ENCODE results near the gene PARG.
"Not testable (repeated sequence)": the region's sequence is repeated elsewhere in the genome, so short reads cannot be mapped to it uniquely, and the experiment has no call there.

Gene PARG

DNA sequence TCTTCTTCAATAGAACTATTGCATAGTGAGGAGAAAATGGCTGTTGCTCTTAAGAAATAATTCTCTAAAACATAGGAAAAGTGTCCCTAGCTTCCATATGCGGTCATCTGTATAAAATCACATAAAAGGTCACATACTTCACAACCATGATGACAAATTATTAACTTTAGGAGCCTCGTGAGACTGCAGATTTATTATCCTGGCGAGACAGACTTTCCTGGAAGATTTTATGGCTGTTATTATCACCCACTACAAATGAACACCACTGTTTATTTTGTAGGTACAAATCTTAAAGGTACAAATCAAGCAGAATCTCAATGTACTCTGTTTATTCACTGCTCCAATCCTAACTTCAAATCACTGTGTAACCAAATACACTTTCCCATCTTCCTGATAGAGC, 70.4 kb downstream of the PARG start:
- H3K36me3 Mint-ChIP-seq (ENCODE audit: low read depth); H3K4me1 Mint-ChIP-seq (ENCODE audit: low read depth); H3K9me3 Mint-ChIP-seq; H3K27ac Mint-ChIP-seq; DNase-seq (ENCODE audit: low spot score); H3K4me3 Mint-ChIP-seq; H3K27me3 Mint-ChIP-seq (ENCODE audit: low read depth): not testable (repeated sequence)

DNA sequence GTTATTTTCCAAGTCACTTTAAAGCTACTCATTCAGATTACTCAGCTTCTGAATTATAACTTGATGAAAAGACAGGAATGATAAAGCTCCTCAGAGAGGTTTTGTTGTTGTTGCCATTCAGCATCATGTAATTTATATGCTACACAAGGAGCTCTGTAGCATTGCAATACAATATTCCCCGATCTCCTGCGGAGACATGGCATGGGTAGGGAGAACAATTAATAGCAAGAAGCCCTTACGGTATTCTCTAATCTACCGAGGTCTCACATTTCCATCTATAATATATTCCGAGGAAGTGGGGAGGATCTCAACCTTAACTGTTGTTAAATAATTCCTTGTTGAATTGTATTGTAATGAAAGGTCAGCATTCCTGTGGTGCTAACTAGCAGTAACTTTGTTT, 81.9 kb downstream of the PARG start:
- H3K36me3 Mint-ChIP-seq (ENCODE audit: low read depth); H3K27ac Mint-ChIP-seq; H3K4me3 Mint-ChIP-seq; H3K27me3 Mint-ChIP-seq (ENCODE audit: low read depth); DNase-seq (ENCODE audit: low spot score); H3K9me3 Mint-ChIP-seq; H3K4me1 Mint-ChIP-seq (ENCODE audit: low read depth): not testable (repeated sequence)

DNA sequence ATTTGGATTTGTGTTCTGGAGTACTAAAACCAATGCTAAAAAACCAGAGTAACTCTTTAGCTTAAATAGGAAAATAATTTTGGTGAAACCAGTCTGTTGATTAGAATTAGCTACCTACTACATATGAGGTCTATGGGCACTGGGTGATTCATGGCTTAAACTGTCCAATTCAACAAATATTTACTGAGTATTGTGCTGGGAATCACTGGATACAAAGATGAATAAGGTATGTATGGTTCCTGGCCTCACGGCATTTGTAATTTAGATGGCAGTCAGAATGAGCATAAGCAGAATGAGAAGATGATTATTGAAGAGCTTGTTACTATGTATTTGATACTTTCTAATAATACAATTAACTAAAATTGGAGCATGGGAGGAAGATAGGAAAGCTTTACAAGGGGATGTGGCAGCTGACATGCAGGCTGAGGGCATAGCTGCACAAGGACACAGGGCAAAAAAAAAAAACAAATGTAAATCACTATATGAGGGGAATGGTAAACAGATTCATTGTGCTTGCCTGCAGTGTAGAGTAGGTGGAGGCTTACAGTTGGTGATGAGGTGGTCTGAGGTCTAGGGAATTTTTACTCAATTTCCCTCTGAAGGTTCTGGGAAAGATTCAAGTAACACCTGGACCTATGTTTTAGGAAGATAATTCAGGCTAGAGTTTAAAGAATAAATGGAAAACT, 83.0 kb downstream of the PARG start:
- not testable (repeated sequence) for H3K9me3 Mint-ChIP-seq; H3K27me3 Mint-ChIP-seq (ENCODE audit: low read depth); H3K4me1 Mint-ChIP-seq (ENCODE audit: low read depth); H3K36me3 Mint-ChIP-seq (ENCODE audit: low read depth); H3K27ac Mint-ChIP-seq; DNase-seq (ENCODE audit: low spot score); H3K4me3 Mint-ChIP-seq

DNA sequence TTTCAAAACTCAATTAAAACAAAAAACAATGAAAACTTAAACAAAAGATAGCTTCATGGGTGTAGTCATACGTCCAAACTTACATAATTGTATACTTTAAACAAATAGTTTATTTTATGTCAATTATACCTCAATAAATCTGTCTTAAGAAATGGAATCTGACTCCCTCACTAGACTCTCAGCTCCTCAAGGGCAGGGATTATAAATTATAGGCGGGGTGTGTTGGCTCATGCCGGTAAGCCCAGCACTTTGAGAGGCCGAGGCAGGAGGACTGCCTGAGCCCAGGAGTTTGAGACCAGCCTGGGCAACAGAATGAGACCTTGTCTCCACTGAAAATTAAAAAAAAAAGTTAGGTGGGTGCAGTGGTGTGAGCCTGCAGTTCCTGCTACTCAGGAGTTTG, 92.3 kb downstream of the PARG start:
- H3K4me3 Mint-ChIP-seq; H3K27ac Mint-ChIP-seq; H3K9me3 Mint-ChIP-seq; DNase-seq (ENCODE audit: low spot score); H3K4me1 Mint-ChIP-seq (ENCODE audit: low read depth); H3K36me3 Mint-ChIP-seq (ENCODE audit: low read depth); H3K27me3 Mint-ChIP-seq (ENCODE audit: low read depth): not testable (repeated sequence)

DNA sequence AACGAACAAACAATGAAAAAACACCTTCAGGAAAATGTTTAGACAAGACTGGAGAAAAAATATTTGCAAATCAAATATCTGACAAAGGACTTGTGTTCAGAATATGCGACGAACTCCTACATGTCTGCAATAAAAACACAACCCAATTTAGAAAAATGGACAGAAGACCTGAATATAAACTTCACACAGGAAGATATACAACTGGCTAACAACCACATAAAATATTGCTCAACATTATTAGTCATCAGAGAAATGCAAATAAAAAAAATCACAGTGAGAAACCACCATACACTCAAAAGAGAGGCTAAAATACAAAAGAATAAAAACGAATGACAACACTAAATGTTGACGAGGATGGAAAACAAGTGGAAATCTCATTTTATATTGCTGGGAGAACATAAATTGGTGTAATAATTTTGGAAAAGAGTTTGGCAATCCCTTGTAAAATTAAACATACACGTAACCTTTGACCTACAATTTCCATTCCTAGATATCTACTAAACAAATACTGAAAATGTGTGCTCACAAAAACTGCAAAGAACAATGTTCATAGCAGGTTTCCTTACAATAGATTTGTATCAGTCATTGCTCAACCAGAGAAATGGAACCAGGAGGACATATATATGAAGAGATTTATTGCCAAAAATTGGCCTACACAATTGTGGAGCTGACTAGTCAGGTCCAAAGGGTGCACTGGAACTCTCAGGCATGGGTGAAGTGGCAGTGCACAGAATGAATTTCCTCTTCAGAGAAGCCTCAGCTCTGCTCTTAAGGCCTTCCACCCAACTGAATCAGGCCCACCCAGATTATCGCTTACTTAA, 96.8 kb downstream of the PARG start:
- Mint-ChIP-seq H3K27me3 (ENCODE audit: low read depth) (no peaks in the 10 kb centered on the region), H3K9me3 (no peaks in the 10 kb centered on the region), H3K4me3 (no peak overlapping the region), H3K27ac (no peak overlapping the region), H3K36me3 (ENCODE audit: low read depth) (peaks cover 16% of the 10 kb centered on the region), H3K4me1 (ENCODE audit: low read depth) (no peaks in the 10 kb centered on the region)
- no peak for DNase-seq (ENCODE audit: low spot score)

DNA sequence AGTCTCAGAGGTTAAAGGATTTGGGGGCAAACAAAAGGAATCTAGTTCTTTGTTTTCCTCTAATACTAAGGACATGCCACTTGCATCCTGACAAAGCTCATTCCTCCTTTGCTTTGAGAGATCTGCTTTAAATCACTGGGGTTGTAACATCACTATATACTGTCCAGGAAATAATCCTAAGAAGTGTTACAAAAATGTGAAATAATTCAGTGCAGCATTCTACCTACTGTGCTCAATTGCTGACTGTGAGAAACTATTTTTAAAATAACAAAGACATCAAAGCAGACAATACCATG, 99.5 kb downstream of the PARG start:
- H3K27me3 Mint-ChIP-seq (ENCODE audit: low read depth); H3K27ac Mint-ChIP-seq; DNase-seq (ENCODE audit: low spot score); H3K4me1 Mint-ChIP-seq (ENCODE audit: low read depth); H3K4me3 Mint-ChIP-seq; H3K9me3 Mint-ChIP-seq: not testable (repeated sequence)
- H3K36me3 Mint-ChIP-seq (ENCODE audit: low read depth), result peaks cover 26% of the 10 kb centered on the region

DNA sequence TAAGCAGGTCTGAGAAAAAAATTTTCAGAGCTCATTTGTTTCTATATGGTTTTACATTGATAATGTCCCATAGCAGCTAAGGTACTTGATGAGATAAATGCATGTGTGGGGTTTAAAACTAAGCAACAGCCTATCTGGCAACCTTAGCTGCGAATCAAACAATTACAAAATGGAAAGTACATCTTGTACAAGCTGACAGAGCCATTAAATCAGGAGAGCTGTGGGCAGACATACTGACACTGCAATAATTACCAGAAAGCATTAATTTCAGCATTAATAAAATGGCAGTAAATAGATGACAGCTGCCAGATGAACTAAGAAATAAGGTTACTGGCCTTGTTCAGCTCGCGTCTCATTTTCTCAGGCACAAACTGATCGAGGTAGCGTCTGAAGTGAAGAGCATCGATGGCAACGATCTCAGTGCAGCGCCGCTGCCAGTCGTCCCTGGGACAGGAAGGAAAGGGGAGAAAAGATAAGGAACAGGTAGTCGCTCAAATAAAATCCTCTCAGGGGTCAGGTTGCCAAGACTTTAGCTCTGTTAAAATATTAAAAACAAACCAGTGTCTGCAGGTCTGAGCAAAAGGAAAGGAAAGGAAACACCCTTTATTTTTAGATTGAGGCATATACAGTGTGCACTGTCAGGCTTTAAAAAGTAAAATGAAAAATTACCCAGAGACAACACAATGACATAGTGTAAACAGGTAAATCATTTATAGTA, 100.1 kb downstream of the PARG start:
- Mint-ChIP-seq H3K36me3 (ENCODE audit: low read depth) (peaks cover 26% of the 10 kb centered on the region), H3K9me3 (no peaks in the 10 kb centered on the region), H3K4me1 (ENCODE audit: low read depth) (no peaks in the 10 kb centered on the region), H3K27ac (no peak overlapping the region), H3K27me3 (ENCODE audit: low read depth) (no peaks in the 10 kb centered on the region), H3K4me3 (no peak overlapping the region)
- DNase-seq (ENCODE audit: low spot score), result no peak

- Mint-ChIP-seq H3K27me3 (ENCODE audit: low read depth) (no peaks in the 10 kb centered on the region), H3K9me3 (no peaks in the 10 kb centered on the region), H3K4me3 (no peak overlapping the region), H3K36me3 (ENCODE audit: low read depth) (peaks cover 19% of the 10 kb centered on the region), H3K27ac (no peak overlapping the region), H3K4me1 (ENCODE audit: low read depth) (no peaks in the 10 kb centered on the region)
- DNase-seq (ENCODE audit: low spot score), result no peak
Observed at GRCh38 chr10:49837685-49838084, 104.1 kb downstream of the PARG start.

DNA sequence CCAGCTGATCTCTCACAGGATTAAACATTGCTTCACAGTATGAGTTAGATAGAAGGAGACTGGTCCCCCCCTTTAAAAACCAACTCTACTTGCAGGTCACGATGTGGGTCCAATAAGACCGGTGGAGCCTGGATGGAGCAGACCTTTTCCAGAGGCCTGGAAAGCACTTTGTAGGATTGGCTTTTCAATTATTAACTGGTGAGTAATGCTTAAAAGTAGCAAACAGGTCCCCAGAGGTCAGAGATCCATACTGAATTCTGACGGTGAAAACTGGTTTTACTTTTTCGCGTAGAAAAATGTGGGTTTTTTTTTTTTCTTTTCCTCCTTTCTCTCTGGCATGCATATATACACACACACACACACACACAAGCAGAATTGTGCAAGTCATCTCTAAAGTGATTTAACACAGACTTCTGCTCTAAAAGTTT, 104.8 kb downstream of the PARG start:
- H3K36me3 Mint-ChIP-seq (ENCODE audit: low read depth), result peaks cover 24% of the 10 kb centered on the region
- H3K9me3 Mint-ChIP-seq, result no peaks in the 10 kb centered on the region
- H3K27me3 Mint-ChIP-seq (ENCODE audit: low read depth), result no peaks in the 10 kb centered on the region
- no peak overlapping the region for H3K27ac Mint-ChIP-seq
- no peak for DNase-seq (ENCODE audit: low spot score)
- H3K4me1 Mint-ChIP-seq (ENCODE audit: low read depth), result no peaks in the 10 kb centered on the region
- H3K4me3 Mint-ChIP-seq, result no peak overlapping the region

- Mint-ChIP-seq H3K4me3 (no peak overlapping the region), H3K9me3 (no peaks in the 10 kb centered on the region), H3K27ac (no peak overlapping the region), H3K4me1 (ENCODE audit: low read depth) (no peaks in the 10 kb centered on the region), H3K27me3 (ENCODE audit: low read depth) (no peaks in the 10 kb centered on the region), H3K36me3 (ENCODE audit: low read depth) (peaks cover 18% of the 10 kb centered on the region)
- DNase-seq (ENCODE audit: low spot score), result no peak
Observed at GRCh38 chr10:49834976-49835375, 106.9 kb downstream of the PARG start.

DNA sequence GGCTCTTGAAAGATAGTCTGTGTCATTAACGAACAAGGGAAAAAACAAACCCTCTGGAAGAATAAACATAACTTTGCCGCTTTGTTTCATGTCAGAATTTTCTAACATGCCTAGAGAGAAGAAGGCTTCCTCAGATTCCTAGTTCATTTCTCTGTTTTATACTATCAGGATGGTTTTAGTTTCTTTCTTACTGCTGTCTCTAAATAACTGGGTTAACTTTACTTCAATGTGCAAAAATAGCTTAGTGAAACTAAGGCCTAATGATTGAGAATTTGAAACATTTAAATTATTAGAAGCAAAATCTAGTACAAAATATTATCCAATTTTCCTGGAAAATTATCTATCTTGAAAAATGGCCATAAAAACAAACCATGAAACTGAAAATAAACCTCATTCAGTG, 107.6 kb downstream of the PARG start:
- H3K9me3 Mint-ChIP-seq, result no peaks in the 10 kb centered on the region
- no peak for DNase-seq (ENCODE audit: low spot score)
- no peaks in the 10 kb centered on the region for H3K27me3 Mint-ChIP-seq (ENCODE audit: low read depth)
- H3K27ac Mint-ChIP-seq, result no peak overlapping the region
- no peaks in the 10 kb centered on the region for H3K4me1 Mint-ChIP-seq (ENCODE audit: low read depth)
- no peak overlapping the region for H3K4me3 Mint-ChIP-seq
- H3K36me3 Mint-ChIP-seq (ENCODE audit: low read depth), result peaks cover 12% of the 10 kb centered on the region

GRCh38 chr10:49833168-49833567, 108.7 kb downstream of the PARG start:
- Mint-ChIP-seq H3K4me1 (ENCODE audit: low read depth) (no peaks in the 10 kb centered on the region), H3K36me3 (ENCODE audit: low read depth) (peaks cover 8% of the 10 kb centered on the region), H3K27ac (no peak overlapping the region), H3K9me3 (no peaks in the 10 kb centered on the region), H3K27me3 (ENCODE audit: low read depth) (no peaks in the 10 kb centered on the region), H3K4me3 (no peak overlapping the region)
- DNase-seq (ENCODE audit: low spot score), result no peak

DNA sequence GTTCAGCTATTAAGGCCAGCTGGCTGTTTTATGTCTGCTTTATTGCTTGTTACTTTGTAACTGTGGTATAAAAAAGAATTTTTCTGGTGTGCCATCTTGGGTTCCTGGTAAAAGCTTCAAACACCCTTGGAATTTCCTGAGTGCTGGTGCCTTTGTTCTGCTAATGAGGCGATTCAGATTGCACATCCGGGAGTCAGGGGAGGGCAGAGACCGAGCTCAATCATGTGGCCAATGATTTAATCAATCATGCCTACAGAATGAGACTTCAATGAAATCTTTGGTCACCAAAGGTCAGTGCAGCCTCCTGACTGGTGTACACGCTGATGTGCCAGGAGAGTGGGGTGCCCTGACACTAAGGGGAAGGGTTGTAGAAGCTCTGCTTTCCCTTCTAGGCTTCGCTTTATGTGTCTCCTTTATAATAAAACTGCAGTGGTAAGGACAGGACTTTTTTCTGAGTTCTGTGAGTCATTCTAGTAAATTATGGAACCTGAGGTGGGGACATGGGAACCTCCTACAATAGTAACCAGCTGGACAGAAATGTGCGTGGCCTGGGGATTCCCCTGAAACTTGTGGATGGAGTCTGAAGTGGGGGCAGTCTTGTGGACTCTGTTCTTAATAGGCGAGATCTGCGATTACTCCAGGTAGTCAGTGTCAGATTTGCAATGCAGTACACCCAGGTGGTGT, 110.3 kb downstream of the PARG start:
- H3K27ac Mint-ChIP-seq, result no peak overlapping the region
- DNase-seq (ENCODE audit: low spot score), result no peak

GRCh38 chr10:49830846-49831245, 111.0 kb downstream of the PARG start:
- no peak for DNase-seq (ENCODE audit: low spot score)
- Mint-ChIP-seq H3K9me3 (no peaks in the 10 kb centered on the region), H3K36me3 (ENCODE audit: low read depth) (peaks cover 13% of the 10 kb centered on the region), H3K27ac (no peak overlapping the region), H3K27me3 (ENCODE audit: low read depth) (no peaks in the 10 kb centered on the region), H3K4me3 (no peak overlapping the region), H3K4me1 (ENCODE audit: low read depth) (no peaks in the 10 kb centered on the region)

More for the DNA sequence above, 110.3 kb downstream of the PARG start:
- Mint-ChIP-seq H3K9me3 (no peaks in the 10 kb centered on the region), H3K4me3 (no peak overlapping the region), H3K4me1 (ENCODE audit: low read depth) (no peaks in the 10 kb centered on the region), H3K27me3 (ENCODE audit: low read depth) (no peaks in the 10 kb centered on the region), H3K36me3 (ENCODE audit: low read depth) (peaks cover 10% of the 10 kb centered on the region)
